IPS-15b (cell line): ENCODE data around the gene NRSN2.

Experiments
- H3K27me3 ChIP-seq: one replicate; pipeline ENCODE4 v1.6.1; 2013; ENCODE audit warnings: low read length; ENCODE audit not compliant: control insufficient read depth, insufficient read depth
- H3K36me3 ChIP-seq: one replicate; pipeline ENCODE4 v1.6.1; 2013; ENCODE audit warnings: low read length; ENCODE audit not compliant: control insufficient read depth, insufficient read depth
- H3K4me1 ChIP-seq: one replicate; pipeline ENCODE4 v1.6.1; 2013; ENCODE audit warnings: mild to moderate bottlenecking, low read length; ENCODE audit not compliant: control insufficient read depth, insufficient read depth
- H3K4me3 ChIP-seq: one replicate; pipeline ENCODE4 v1.5.1; 2013; ENCODE audit warnings: low read depth, low read length
- H3K9ac ChIP-seq: one replicate; pipeline ENCODE4 v1.6.1; 2013; ENCODE audit warnings: low read depth, mild to moderate bottlenecking, low read length
- H3K9me3 ChIP-seq: one replicate; pipeline ENCODE4 v1.6.1; 2013; ENCODE audit warnings: mild to moderate bottlenecking, low read length; ENCODE audit not compliant: control insufficient read depth, insufficient read depth

The NRSN2 gene

DNA sequence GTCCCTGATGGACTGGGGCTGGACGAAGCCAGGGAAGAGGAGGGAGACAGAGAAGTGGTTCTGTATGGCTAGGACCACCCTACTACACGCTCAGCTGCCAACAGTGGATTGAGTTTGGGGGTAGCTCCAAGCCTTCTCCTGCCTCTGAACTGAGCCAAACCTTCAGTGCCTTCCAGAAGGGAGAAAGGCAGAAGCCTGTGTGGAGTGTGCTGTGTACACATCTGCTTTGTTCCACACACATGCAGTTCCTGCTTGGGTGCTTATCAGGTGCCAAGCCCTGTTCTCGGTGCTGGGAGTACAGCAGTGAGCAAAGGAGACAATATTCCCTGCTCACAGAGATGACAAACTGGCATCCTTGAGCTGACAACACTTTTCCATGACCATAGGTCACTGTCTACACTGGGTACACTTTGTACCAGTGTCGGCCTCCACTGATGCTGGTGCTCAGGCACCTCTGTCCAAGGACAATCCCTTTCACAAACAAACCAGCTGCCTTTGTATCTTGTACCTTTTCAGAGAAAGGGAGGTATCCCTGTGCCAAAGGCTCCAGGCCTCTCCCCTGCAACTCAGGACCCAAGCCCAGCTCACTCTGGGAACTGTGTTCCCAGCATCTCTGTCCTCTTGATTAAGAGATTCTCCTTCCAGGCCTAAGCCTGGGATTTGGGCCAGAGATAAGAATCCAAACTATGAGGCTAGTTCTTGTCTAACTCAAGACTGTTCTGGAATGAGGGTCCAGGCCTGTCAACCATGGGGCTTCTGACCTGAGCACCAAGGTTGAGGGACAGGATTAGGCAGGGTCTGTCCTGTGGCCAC is 49.9 kb downstream of the NRSN2 start:
- Histone ChIP-seq H3K9me3 (no peaks in the 10 kb centered on the region), H3K36me3 (peaks cover 15% of the 10 kb centered on the region), H3K4me3 (no peak overlapping the region), H3K27me3 (no peaks in the 10 kb centered on the region), H3K4me1 (peaks cover 6% of the 10 kb centered on the region), H3K9ac (no peak overlapping the region)

DNA sequence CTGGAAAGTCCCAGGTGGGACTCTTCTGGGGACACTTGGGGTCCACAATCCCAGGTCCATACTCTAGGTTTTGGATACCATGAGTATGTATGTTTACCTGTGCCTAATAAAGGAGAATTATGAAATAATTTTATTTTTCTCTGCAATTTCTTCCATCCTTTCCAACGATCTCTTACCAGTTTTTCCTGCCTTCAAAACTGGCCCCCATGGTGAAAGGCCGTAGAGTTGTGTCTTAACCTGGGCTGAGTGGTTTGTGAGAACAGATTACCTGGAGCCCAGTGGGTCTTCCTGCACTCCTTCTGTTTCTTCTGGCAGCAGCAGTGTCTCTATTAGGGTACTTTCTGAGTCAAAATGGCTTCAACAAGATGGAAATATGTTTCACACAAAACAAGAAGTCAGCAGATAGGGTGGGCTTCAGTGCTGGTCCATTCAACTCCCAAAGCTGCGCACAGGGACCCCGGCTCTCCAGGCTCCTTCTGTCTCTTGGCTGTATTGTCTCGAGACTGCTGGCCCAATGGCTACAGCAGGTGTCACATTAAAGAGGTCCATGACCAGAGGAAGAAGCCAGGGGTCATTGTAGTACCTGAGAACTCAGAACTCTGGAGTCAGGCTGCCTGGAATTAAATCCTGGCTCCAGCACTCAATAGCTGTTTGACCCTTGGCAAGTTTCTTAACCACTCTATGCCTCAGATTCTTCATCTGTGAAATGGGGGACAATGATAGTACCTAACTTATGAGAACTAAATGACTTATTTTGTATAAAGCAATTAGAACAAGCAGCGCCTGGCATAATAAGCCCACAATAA is 50.7 kb downstream of the NRSN2 start:
- no peaks in the 10 kb centered on the region for H3K27me3 ChIP-seq
- H3K4me3 ChIP-seq = no peak overlapping the region
- peaks cover 6% of the 10 kb centered on the region for H3K4me1 ChIP-seq
- H3K9me3 ChIP-seq = no peaks in the 10 kb centered on the region
- no peak overlapping the region for H3K9ac ChIP-seq
- H3K36me3 ChIP-seq = peaks cover 15% of the 10 kb centered on the region

DNA sequence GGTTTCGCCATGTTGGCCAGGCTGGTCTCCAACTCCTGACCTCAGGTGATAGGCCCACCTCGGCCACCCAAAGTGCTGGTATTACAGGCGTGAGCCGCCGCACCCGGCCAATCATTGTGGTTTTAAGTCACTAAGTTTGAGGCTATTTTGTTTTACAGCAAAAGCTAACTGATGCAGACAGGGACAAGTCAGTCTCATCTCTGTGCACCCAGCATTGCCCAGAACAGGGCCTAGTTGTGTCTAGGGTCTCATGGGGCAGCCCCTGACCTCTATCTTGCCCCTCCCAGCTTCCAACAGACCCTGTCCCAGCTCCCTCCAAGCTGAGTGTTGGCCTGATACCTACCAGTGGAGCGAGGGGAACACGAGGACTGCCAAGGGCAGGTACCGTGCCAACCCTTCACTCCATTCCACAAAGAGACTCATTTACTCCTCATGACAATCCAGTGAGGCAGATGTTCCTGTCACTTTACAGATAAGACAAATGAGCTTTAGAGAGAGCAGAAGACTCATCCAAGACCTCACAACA is 52.3 kb downstream of the NRSN2 start:
- no peak overlapping the region for H3K9ac ChIP-seq
- no peak overlapping the region for H3K4me3 ChIP-seq
- H3K4me1 ChIP-seq = peaks cover 6% of the 10 kb centered on the region
- H3K36me3 ChIP-seq = peaks cover 15% of the 10 kb centered on the region
- no peaks in the 10 kb centered on the region for H3K27me3 ChIP-seq
- H3K9me3 ChIP-seq = no peaks in the 10 kb centered on the region

DNA sequence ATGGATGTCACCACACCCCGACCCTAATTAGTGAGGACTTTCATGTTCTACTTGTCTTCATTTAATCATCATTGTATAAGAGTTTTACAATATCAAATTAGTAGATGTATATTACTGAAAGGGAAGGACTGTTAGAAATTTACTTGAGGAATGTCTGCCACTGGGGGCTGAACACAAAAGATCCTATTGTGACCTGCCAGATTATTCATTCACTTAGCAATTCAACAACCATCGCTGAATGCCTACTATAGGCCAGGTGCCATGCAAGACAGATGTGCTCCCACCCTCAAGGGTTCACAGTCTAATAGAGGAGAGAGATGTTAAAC is 53.2 kb downstream of the NRSN2 start:
- Histone ChIP-seq H3K4me3 (no peak overlapping the region), H3K9ac (no peak overlapping the region), H3K36me3 (peaks cover 12% of the 10 kb centered on the region), H3K9me3 (no peaks in the 10 kb centered on the region), H3K4me1 (peaks cover 6% of the 10 kb centered on the region), H3K27me3 (no peaks in the 10 kb centered on the region)

DNA sequence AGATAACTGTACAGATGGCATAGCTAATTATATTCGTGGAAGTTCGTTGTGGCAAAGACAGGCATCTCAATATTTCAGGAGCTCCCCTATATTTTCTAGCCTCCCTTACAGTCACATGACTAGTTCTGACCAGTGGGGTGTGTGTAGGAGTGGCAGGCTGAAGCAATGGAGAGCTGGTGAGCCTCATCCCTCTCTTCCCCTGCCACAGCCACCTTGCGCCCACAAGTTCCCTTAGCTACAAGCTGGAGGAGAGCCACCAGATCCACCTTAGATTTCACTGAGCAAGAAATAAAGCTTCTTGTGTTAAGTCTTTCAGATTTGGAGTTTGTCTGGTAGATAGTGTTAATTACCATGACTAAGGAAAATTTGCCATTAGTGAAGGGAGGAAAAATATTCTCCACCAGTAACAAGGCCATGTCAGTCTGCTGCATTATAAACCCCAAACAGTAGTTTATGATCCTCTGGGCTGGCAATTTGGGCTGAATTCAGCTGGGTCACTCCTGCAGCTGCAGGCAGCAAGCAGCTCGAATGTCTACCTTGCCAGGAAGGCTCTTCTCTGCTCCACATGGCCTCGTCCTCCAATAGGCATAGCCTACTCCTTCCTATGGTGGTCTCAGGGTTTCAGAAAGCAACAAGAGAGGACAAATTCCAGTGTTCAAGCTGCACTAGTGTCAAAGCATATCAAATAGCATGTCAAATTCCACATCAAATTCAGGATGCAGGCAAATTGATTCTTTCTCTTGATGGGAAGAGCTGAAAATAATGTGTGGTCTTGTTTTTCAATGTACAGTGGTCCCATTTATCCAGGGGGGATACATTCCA is 53.8 kb downstream of the NRSN2 start:
- peaks cover 12% of the 10 kb centered on the region for H3K36me3 ChIP-seq
- no peaks in the 10 kb centered on the region for H3K27me3 ChIP-seq
- H3K9me3 ChIP-seq = no peaks in the 10 kb centered on the region
- no peak overlapping the region for H3K4me3 ChIP-seq
- H3K4me1 ChIP-seq = peaks cover 6% of the 10 kb centered on the region
- no peak overlapping the region for H3K9ac ChIP-seq

DNA sequence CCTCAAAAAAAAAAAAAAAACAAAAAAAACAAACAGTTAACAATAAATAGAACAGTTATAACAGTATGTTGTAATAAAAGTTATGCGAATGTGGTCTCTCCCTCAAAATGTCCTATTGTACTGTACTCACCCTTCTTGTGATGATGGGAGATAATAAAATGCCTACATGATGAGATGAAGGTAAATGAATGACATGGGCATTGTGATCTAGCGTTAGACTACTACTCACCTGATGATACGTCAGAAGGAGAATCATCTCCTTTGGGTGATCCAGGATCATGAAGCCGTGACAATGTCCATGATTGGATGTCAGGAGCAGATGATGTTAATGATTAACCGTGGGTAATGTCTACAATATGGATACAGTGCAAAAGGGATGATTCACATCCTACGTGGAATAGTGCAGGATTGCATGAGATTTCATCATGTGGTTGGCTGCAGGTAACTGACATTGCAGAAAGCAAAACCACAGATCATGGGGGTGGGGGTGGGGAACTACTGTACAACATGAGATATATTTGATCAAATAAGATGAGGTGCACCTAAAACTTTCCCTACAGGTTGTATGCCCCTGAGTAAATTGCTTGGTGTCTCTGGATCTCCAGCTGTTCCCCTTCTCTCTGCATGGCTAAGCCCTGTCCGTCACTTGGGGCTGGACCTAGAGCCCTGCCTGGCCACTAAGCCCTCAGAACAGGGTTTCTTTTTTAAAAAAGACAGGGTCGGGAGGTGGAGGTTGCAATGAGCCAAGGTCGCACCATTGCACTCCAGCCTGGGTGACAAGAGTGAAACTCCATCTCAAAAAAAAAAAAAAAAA is 55.0 kb downstream of the NRSN2 start:
- no peak overlapping the region for H3K4me3 ChIP-seq
- no peaks in the 10 kb centered on the region for H3K9me3 ChIP-seq
- no peaks in the 10 kb centered on the region for H3K27me3 ChIP-seq
- peaks cover 10% of the 10 kb centered on the region for H3K4me1 ChIP-seq
- H3K36me3 ChIP-seq = peaks cover 3% of the 10 kb centered on the region
- no peak overlapping the region for H3K9ac ChIP-seq

DNA sequence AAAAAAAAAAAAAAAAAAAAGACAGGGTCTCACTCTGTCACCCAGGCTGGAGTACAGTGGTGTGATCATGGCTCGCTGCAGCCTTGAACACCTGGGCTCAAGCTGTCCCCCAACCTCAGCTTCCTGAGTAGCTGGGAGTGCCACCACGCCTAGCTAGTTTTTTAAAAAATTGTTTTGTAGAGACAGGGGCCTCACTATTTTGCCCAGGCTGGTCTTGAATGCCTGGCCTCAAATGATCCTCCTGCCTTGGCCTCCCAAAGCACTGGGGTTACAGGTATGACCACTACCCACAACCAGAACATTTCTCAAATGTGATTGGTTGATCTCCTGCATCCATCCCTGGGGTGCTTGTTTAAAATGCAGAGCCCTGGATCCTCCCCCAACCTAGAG is 55.6 kb downstream of the NRSN2 start:
- Histone ChIP-seq H3K27me3 (no peaks in the 10 kb centered on the region), H3K4me1 (peaks cover 11% of the 10 kb centered on the region), H3K36me3 (no peaks in the 10 kb centered on the region), H3K4me3 (no peak overlapping the region), H3K9ac (no peak overlapping the region), H3K9me3 (no peaks in the 10 kb centered on the region)

DNA sequence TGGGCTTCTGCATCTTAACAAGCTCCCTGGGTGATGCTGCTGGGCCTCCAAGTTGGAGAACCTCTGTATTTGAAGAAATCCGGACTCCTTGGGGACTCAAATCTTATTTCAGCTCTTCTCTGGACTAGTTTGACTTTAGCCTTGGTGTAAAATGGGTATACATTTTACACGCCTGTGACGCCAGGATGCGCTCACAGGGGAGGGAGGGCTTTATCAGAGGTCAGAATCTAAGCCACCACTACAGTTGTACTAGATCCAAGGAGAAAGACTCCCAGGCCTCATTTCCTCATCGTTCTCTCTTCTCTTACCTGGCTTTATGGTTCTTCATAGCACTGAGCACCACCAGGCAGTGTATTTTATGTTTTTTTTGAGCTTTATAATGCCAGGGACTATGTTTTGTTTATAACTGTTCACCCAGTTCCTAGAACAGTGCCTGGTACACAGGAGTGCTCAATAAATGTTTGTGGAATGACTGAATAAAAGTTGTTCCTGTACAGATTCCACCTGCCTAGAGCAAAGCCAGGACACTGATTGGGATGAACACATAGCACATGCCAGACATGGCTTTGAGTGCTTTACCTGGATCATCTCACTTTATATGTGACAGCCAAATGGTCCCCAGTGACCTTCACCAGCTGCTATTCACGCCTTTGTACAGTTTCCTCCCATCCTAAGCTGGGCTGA is 56.1 kb downstream of the NRSN2 start:
- H3K27me3 ChIP-seq = no peaks in the 10 kb centered on the region
- peaks cover 11% of the 10 kb centered on the region for H3K4me1 ChIP-seq
- H3K9ac ChIP-seq = no peak overlapping the region
- no peaks in the 10 kb centered on the region for H3K36me3 ChIP-seq
- H3K9me3 ChIP-seq = no peaks in the 10 kb centered on the region
- no peak overlapping the region for H3K4me3 ChIP-seq

DNA sequence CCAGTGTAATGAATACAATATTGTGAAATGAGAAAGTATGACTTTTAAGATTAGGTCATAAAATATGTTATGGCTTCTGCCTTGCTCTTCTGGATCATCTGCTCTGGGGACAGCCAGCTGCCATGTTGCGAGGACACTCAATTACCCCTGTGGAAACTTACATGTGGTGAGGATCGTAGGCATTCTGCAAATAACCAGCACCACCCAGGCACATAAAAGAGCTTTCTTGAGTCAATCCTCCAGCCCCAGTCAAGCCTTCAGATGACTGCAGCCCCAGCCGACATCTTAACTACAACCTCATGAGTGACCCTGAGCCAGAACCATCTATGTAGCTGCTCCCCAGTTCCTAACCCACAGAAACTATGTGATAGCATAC is 56.7 kb downstream of the NRSN2 start:
- Histone ChIP-seq H3K9ac (no peak overlapping the region), H3K4me3 (no peak overlapping the region), H3K4me1 (peaks cover 11% of the 10 kb centered on the region), H3K36me3 (peaks cover 5% of the 10 kb centered on the region), H3K27me3 (no peaks in the 10 kb centered on the region), H3K9me3 (no peaks in the 10 kb centered on the region)

DNA sequence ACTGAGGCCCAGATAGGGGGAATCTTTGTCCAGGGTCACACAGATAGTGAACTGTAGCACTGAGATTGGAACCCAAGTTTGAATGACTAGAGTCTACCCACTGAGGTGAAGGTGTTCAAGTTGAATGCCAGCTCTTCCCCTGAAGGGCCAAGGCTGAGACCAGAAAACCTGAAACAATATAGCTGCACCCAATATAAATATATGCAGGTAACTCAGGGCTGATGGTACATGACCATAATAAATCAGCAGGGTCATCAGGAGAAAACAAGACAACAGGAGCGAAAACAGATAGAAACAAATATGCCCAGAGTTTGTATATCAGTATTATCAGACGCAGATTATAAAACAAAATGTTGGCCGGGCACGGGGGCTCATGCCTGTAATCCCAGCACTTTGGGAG is 57.2 kb downstream of the NRSN2 start:
- Histone ChIP-seq H3K4me1 (peaks cover 11% of the 10 kb centered on the region), H3K36me3 (peaks cover 5% of the 10 kb centered on the region), H3K4me3 (no peak overlapping the region), H3K9me3 (no peaks in the 10 kb centered on the region), H3K9ac (no peak overlapping the region), H3K27me3 (no peaks in the 10 kb centered on the region)
